ENCODE results near the gene EMID1. TPM values are rescaled to one million over a fixed set of nuclear protein-coding genes. Genes with fewer than 3 reads are reported as not detected.

Gene EMID1
- total RNA-seq, 4 donors from 2014 or later, result 0.68 to 53.9 (median 1.9) TPM; not detected in 1

DNA sequence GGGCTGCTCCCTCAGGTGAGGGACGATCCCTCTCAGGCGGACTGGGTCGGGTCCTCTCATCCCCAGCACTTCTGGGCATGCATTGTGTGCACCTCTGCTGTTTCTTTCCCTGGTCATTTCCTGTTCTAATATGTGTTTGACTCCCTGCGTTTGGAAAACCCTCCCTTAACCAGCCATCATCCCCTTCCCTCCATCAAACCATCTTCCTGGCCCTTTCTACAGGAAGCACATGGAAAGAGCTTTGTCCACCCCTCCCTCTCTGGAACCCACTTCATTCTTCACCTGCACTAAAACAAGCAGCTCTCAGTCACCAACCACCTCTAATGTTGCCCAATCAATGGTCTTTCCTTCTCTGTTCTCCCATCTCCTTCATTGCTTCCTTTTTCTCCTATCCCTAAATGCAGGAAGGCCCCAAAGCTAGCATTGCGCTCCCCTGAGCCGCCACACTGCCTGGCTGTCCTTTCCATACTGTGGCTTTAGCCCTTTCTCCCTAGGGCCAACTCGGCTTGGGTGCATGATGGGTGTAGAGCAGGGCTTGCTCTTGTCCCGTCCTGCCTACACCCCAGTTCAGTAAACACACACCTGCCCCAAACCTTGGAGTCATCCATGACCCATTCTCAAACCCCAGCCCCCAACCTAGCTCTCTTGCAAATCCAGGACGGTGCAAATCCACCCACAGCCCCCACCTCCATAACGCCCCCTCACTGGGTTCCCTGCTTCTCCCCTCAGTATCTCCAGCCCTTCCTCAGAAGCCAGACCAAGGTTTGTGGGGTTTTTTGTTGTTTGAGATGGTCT is 95.3 kb downstream of the EMID1 start:
- Histone ChIP-seq H3K27ac (no peak overlapping the region), H3K9me3 (no peaks in the 10 kb centered on the region), H3K4me1 (peaks cover 0 to 15% (median 11%) of the 10 kb centered on the region in 4 donors), H3K4me3 (no peak overlapping the region), H3K27me3 (no peaks in the 10 kb centered on the region), H3K36me3 (peaks cover 0 to 40% (median 18%) of the 10 kb centered on the region in 4 donors)
- no peak for TF ChIP-seq EP300 (IDR thresholded peaks at IDR 0.05; ENCODE audit: low read depth)
- TF ChIP-seq, protein P1, sequence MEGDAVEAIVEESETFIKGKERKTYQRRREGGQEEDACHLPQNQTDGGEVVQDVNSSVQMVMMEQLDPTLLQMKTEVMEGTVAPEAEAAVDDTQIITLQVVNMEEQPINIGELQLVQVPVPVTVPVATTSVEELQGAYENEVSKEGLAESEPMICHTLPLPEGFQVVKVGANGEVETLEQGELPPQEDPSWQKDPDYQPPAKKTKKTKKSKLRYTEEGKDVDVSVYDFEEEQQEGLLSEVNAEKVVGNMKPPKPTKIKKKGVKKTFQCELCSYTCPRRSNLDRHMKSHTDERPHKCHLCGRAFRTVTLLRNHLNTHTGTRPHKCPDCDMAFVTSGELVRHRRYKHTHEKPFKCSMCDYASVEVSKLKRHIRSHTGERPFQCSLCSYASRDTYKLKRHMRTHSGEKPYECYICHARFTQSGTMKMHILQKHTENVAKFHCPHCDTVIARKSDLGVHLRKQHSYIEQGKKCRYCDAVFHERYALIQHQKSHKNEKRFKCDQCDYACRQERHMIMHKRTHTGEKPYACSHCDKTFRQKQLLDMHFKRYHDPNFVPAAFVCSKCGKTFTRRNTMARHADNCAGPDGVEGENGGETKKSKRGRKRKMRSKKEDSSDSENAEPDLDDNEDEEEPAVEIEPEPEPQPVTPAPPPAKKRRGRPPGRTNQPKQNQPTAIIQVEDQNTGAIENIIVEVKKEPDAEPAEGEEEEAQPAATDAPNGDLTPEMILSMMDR (IDR thresholded peaks at IDR 0.05), result no peak
- no peak for TF ChIP-seq POLR2AphosphoS5 (IDR thresholded peaks at IDR 0.05)
- TF ChIP-seq POLR2A (IDR thresholded peaks at IDR 0.05), result no peak
- WGBS, 2 donors (ENCODE audit: low coverage in 1 of 2), result 74% methylated on average over 10 of the region's 10 CpGs; no CpG with 5 or more reads in 1 of the 2 donors
- in situ Hi-C loops (cut with MboI; ENCODE audit: low pct_ligation_motif_present in 1 of 4, low pct_unique_long_range_greater_than_20kb in 1 of 4, low sequenced_read_pairs in 3 of 4), result no loop called here
- no peak for DNase-seq
- intact Hi-C loops (cut with DNase I; ENCODE audit: low total_unique reads), result no loop called here

DNA sequence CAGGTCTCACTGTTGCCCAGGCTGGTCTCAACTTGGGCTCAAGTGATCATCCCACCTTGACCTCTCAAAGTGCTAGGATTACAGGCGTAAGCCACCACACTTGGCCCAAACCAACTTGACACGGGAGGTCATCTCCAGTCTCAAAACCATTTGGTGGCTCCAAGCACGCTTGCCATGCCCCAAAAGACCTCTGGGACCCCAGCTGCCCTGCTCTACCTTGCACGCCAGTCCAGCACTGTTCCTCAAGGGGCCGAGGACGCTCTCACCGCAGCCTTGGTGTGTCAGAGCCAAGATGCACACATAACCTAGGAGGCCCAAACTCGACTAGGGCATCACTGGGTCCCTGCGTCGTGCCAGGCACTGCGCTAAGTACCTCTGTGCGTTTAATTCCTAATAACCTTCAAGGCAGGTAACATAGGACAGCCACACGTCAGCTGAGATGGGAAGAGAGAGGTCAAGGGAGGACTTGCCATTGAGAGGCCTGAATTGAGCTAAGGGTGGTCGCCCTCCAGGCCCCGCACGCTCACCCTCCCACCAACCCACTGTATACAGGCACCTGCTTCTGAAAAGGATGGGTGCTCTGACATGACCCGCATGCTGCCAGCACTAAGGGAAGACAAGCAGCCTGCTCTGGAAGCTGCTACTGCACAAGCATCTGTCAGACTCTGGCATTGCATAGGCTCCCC is 96.2 kb downstream of the EMID1 start:
- H3K9me3 ChIP-seq, result no peaks in the 10 kb centered on the region
- H3K4me1 ChIP-seq, result peaks cover 0 to 21% (median 14%) of the 10 kb centered on the region in 4 donors
- DNase-seq, result no peak
- intact Hi-C loops (cut with DNase I; ENCODE audit: low total_unique reads), result loop anchor here (2.0 kb wide), 1 partner anchor 57 kb away; no protein-coding TSS in a partner anchor
- WGBS, 2 donors (ENCODE audit: low coverage in 1 of 2), result 85% methylated on average over 16 of the region's 17 CpGs; no CpG with 5 or more reads in 1 of the 2 donors
- TF ChIP-seq EP300 (IDR thresholded peaks at IDR 0.05; ENCODE audit: low read depth), result no peak
- TF ChIP-seq, protein P1 (IDR thresholded peaks at IDR 0.05), result no peak
- TF ChIP-seq POLR2A (IDR thresholded peaks at IDR 0.05), result no peak
- no peak for TF ChIP-seq POLR2AphosphoS5 (IDR thresholded peaks at IDR 0.05)
- in situ Hi-C loops (cut with MboI; ENCODE audit: low pct_ligation_motif_present in 1 of 4, low pct_unique_long_range_greater_than_20kb in 1 of 4, low sequenced_read_pairs in 3 of 4), result no loop called here
- H3K27me3 ChIP-seq, result no peaks in the 10 kb centered on the region
- H3K4me3 ChIP-seq, result no peak overlapping the region
- H3K36me3 ChIP-seq, result peaks cover 0 to 32% (median 14%) of the 10 kb centered on the region in 4 donors
- H3K27ac ChIP-seq, result no peak overlapping the region

DNA sequence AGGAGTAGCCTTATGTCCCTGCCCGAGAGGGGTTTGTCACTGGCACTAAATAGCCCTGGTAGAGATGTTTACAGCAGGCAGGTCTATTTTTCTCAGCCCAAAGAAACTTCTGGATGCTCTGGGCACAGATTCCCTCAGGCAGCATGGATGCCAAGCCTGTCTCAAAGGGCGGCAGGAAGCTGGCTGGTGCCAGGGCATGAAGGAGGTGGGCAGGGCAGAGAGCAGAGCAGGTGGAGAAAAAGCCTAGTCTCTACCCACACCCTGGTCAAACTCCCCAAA is 96.6 kb downstream of the EMID1 start:
- 56% methylated on average over 2 of the region's 2 CpGs; no CpG with 5 or more reads in 1 of the 2 donors for WGBS, 2 donors (ENCODE audit: low coverage in 1 of 2)
- Histone ChIP-seq H3K4me3 (no peak overlapping the region), H3K27ac (peak overlapping the region in 1 of 4 donors; percentile 11), H3K36me3 (peaks cover 0 to 27% (median 11%) of the 10 kb centered on the region in 4 donors), H3K4me1 (peaks cover under 1 to 22% (median 14%) of the 10 kb centered on the region in 4 donors), H3K9me3 (no peaks in the 10 kb centered on the region), H3K27me3 (no peaks in the 10 kb centered on the region)
- no peak for DNase-seq
- TF ChIP-seq POLR2AphosphoS5 (IDR thresholded peaks at IDR 0.05) (no peak), POLR2A (IDR thresholded peaks at IDR 0.05) (no peak), EP300 (IDR thresholded peaks at IDR 0.05; ENCODE audit: low read depth) (no peak)
- TF ChIP-seq, protein P1 (IDR thresholded peaks at IDR 0.05), result no peak
- in situ Hi-C loops (cut with MboI; ENCODE audit: low pct_ligation_motif_present in 1 of 4, low pct_unique_long_range_greater_than_20kb in 1 of 4, low sequenced_read_pairs in 3 of 4), result no loop called here
- intact Hi-C loops (cut with DNase I; ENCODE audit: low total_unique reads), result loop anchor here (2.0 kb wide), 1 partner anchor 56 kb away; no protein-coding TSS in a partner anchor
